GM18517 (cell line): ENCODE measurements around the gene ANKRD60.

Experiments
- ATAC-seq: cut with Tn5 transposase; IDR thresholded peaks from one replicate; pipeline ENCODE4 v1.9.1; 2021; ENCODE audit warnings: mild to moderate bottlenecking, moderate library complexity; ENCODE audit not compliant: unreplicated experiment

The ANKRD60 gene, protein sequence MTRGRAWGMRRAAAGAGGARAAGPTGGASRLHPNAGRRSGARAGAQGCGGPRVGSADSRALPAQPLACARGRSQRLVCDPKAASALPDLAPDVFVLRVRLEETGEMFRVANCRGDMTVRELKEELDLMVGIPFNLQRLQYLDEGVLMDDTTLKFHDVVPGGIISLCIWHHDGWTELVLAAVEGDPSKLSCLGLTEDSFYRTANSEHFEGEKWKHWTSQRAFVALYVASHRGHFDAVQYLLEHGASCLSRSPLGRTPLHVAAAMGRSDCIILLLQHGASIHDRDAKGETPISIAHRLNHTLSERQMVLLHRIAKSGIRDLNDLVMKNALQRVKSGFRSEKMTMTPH

DNA sequence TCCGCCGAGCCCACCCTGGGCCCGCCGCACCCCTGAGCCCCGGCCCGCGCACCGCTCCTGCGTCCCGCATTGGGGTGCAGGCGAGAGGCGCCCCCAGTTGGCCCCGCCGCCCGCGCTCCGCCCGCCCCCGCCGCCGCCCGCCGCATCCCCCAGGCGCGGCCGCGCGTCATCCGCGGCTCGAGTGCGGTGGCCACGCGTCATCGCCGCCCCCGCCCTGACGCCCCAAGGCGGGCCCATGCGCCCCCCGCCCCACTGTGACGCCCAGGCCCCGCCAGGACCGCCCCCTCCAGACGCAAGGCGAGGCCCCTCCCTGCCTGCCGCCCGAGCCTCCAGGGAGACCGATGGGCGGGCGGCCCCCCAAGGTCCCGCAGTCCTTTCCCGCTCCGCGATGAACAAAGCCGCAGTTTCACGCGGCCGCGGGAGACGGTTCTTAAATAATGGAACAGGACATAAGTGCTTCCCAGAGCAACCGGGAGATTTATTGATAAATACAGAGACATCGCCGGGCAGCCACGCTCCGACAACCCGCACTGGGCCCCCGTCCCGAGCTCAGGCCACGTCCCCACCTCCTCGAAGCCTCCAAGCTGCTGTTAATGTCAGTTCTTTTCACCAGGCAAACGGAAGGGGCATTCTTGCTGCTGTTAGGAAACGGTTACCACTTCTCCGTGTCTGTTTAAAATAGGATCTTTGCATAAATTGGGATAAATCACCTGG is at the start of gene ANKRD60:
Gene ANKRD60 (minus strand): TSS at position 170 of the 714 bp plus-strand sequence. CDS start 0 bp downstream, at position 170.
- ATAC-seq = no peak

DNA sequence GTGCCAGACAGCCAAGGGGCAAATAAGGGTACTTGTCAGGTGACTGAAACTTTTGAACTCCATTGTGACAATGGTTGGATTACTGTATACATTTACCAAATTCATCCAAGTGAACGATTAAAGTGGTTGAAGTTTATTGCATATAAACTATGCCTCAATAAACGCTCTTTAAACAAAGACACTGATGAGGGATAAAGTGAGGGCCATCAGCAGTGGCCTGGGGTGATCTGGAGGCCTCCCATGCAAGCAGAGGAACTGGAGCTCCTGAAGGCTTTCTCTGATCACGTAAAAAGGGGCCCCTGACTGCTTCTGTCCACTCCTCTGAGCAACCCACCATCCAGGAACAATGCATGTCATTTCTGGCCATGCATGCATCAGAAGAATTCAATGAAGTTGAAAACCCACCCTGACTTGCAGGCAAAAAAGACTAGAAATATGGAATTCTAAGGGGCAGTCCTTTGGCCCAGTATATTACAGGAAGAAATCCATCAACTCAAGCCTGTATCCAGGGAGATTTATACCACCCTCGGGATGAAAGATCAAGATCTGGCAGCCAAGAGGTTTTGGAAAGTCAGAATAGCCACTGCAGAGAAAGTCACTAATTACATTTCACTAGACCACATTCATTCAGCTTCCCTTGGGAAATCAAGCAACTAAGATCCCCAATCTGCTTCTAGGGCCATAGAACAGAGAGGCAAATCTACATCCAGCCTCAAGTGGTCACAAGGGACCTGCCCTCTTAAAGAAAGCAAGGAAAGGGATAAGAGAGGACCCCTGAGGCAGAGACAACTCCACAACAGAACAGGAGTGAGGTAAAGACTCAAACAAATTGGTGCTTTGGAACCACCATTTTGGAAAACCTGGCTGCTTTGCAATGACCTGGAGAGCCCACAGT is 49.4 kb upstream of the ANKRD60 start:
- ATAC-seq = no peak

DNA sequence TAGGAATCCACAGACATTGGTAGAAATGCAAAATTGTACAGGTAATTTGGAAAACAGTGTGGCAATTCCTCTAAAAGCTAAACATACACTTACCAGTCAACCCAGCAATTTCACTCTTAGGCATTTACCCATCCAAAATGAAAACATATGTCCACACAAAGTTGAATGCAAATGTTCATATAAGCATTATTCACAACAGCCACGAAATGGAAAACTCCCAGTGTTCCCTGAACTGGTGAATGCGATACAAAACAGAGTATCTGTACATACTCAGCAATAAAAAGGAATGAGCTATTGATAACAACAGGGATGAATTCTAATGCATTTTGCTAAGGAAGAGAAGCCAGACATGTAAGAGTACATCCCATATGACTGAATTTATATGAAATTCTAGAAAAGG is 48.7 kb upstream of the ANKRD60 start:
- no peak for ATAC-seq

DNA sequence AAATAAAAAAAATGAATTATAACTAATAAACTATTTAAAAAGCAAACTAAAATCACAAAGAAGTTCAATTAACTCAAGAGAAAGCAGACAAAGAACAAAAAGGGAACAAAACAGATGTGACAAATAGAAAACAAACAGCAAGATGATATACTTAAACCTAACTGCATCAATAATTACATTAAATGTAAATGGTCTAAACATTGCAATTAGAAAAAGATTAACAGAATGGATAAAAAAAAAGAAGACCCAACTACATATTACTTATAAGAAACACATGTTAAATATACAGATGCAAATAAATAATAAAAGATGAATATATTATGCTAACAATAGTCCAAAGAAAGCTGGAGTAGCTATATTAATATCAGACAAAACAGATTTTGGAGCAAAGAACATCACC is 45.9 kb upstream of the ANKRD60 start:
- no peak for ATAC-seq

DNA sequence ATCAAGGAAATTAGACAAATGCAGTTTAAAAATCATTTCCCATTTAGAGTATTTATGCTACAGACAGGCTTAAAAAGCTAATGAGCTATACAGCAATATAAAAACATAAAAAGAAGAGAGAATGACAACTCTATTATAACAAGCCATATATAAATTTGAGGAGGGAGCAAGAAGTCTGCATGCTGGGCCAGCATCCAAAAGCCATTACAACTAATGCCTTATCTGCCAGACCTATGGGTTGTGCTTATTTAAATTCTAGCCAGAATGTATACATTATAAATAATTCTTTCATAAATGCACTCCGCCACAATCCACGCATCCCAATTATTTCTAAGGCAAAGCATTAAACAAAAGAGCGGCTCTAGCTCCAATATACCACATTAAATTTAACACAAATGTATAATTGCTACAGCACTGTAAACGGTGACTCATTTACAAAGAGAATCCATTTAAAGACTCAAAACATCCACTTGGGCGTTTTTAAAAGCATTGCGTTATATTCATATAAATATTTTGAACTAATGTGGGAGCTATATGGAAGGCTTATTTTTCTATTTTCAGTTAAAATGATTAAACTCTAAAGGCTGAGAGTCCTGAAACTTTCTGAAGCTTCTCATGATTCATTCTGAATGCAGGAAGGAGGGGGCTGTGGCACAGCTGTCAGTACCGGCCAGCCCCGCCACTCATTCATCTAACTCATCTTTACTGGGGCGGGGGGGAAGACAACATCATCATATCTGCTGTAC is 43.3 kb upstream of the ANKRD60 start:
- no peak for ATAC-seq

DNA sequence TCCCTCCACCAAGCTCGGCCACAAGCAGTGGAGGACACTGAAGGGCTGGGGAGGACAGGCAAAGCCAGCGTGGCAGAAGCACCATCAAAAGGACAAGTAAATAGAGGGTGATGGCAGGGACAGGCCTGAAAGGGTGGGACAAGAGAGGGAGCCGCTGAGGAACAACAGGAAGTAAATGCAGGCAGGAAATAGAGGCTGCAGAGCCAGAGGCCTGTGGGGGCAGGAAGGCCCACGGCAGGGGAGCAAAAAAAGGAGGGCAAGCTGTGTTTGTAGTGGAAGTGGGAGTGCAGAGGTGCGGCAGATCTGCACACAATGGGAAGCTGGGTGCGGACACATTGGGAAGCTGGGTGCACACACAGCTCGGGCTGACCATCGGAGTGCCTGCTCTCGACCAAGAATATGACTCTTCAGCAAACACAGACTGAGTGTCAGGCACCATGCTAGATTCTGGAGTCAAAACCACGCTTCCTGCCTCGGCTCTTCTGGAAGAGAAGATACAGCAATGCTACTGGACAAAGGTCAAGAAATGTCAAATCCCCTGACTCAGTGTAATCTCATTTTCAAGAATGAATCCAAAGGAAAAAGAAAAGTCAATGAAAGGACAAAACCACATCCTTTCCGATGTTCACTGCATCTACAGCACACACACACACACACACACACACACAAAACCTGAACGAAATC is 40.6 kb upstream of the ANKRD60 start:
- ATAC-seq = no peak

DNA sequence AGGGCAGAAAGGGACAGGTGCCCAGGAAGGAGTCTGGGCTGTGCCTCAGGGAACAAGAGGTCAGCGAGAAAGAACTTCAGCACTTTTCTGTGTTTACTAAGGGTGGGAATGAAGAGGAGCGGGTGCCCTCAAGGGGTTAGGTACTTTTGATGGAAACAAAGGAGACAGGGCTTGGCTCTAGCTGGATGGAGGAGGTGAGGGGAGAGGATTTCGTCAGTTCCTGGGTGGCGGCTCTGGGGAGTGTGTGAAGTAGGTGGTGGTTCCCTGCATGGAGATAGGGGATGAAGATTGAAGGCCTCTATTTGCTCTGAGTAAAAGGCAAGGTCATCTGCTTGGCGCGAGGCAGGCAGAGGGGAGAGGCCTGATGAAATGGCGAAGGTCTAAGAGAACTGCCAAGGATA is 40.0 kb upstream of the ANKRD60 start:
- no peak for ATAC-seq

DNA sequence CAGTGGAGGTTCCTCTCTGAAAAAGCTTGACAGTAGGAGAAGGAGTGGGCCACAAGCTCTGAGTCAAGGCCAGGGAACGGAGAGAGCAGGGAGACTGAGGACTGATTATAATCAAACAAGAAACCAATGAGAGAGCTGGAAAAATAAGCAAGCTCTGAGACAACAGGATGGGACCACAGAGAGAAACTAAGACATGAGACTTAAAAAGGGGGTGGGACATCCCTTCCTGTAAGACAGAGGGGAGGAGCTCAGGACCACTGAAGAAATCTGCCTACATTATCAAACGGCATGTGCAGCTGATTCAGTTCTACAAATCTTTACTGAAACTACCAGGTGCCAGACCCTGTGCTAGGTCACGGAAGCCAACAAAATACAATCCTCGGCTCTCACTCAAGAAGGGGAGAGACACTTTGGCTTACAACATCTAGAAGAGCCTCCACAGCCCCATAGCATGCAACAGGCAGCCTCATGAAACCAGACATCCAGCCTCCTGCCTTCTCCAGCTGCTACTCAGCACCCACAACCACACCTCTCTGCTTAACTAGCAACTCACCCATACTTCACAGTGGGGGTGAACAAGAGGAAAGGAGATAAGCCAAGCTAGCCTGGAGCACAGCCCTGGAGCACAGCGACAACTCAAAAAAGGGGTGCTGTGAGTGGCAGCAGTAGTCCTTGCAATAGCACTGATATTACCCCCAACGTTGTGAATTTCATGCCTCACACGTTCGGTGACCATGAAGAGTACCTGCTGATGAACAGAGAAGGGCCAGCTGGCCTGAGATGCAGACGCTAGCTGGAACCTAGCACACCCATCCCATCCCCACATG is 39.1 kb upstream of the ANKRD60 start:
- ATAC-seq = no peak

DNA sequence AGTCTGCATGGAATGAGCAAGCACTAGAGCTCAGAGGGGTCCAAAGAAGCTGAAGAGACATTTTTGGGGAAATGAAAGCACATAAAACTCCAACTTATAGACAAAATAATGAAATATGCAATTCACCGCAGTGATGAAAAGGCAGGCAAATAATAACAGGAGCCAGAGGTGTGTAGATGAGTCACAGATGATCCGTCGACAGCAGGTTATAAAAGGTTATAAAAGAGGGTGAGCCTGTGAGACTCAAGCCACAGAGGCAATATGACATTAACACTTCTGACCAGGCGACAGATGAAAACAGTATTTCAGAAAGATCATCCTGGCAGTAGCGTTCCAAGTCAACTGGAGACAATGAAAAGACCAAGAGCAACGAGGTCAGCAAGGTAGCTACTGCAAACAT is 35.8 kb upstream of the ANKRD60 start:
- no peak for ATAC-seq

DNA sequence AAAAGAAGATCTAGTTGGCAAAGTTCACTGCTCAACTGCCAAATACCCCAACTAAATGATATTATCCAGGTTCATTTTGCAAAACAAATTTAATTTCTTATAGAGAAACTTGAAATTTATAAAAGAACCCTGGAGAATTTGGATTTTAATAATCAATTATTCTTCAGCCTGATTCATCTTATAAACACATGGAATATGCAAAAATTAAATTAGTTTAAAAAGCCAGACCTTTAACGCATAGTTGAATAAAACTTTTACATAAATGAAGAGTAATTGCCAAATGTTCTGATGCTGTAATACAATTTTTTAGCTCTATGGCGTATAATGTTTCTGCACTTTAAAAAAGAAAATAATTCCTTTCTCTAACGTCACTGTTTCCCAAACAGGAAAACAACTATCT is 33.2 kb upstream of the ANKRD60 start:
- ATAC-seq = no peak

DNA sequence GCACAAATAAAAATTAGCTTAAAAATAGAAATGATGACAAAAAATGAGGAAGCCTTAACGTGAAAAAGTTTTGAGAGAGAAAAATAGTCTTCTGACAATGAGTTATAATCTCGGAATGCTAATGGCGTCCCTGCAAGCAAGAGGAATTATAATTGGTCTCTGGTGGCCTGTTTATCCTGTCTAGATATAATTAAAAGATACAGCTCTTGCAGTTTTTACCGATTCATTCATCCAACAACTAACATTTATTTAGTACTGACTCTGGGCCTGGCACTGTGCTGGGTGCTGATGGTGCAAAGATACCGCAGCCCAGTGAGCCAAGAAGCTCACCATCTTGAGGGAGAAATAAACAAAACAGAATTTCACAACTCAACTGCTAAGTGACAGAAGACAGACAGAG is 31.6 kb upstream of the ANKRD60 start:
- ATAC-seq = no peak

DNA sequence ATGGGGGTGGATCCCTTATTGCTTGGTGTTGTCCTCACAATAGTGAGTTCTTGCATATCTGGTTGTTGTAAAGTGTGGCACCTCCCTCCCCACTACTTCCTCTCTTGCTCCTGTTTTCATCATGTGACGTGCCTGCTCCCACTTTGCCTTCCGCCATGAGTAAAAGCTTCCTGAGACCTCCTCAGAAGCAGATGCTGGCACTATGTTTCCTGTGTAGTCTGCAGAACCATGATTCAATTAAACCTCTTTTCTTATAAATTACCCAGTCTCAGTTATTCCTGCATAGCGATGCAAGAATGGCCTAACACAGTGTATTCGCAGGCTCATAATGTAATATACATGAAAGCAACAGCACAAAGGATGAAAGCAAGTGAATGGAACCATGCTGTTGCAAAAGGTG is 28.4 kb upstream of the ANKRD60 start:
- no peak for ATAC-seq

DNA sequence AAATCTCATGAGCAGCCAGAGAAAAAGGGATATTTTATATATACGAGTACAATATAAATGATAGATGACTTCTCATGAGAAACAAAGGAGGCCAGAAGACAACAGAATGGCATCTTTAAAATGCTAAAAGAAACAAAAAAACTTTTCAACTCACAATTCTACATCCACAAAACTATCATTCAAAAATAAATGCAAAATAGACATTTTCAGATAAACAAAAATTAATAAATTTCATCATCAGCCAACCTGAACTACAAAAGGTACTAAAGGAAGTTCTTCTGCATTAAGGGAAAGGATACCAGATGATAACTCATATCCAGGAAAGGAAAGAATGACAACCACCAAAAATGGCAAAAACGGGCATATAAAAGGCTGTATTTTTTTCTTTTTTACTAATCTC is 27.9 kb upstream of the ANKRD60 start:
- no peak for ATAC-seq

DNA sequence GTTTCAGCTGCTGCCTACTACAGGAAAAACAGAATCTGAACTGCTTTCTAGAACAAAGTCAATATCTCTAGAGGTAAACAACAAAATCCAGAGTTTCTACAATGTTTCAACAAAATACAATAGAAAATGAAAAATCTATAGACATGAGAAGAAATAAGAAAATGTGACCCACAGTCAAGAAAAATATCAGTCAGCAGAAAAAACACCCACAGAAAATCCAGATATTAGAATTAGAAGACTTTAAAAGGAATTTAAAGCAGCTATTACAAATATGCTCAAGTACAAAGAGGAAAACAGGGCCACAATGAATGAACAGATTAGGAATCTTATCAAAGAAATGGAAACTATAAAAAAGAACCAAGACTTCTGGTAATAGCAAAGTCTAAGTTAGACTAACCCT is 26.4 kb upstream of the ANKRD60 start:
- ATAC-seq = no peak

DNA sequence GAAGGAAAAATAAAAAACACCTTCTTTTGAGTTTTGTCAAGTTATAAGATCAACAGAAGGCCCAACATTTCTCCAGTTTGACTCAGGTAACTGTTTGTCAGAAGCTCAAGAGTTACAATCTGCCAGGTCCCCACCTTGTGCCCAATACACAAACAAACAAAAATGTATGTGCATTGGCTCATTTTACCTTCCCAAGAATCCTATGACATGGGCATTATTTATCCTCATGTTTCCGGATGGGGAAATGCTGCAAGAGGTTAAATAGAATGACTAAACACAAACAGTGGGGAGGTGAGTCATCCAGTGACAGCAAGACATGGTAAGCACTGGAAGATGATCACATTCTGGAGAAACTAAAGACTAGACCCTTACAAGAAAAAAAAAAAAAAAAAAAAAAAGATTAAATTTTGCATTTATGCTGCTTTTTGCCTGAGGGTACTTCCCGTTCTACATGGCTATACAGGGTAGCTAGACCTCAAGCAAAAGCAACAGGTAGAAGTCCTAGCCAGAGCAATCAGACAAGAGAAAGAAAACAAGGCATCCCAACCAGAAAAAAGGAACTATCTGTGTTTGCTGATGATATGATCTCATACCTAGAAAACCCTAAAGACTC is 23.6 kb upstream of the ANKRD60 start:
- no peak for ATAC-seq

DNA sequence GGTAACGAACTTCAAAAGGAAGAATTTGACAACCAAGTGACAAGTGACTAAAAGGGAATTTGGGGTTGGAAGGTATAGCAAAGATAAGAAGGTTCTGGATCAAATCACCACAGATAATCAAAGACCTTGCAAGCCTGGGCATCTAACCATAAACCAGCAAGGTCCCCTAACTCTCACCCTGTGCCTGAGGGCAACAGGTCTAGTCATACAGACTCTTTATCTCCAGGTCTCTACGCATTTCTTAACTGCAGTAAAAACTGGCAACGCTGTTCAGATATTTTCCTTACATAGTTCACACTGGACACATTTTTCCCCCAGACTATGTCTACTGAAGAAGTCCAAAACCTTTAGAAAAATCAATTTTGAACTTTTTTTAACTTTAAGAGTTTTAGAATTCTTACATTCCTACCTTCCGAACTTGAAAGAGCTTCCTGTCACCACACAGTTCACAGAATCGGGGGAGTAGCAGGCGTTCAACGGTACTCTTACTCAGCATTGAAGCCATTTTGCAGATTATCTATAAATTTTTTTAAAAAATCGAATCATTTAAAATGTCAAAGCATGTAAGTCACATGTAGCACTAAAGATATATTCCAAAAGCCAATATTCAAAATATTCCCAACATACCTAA is 23.0 kb upstream of the ANKRD60 start:
- no peak for ATAC-seq

DNA sequence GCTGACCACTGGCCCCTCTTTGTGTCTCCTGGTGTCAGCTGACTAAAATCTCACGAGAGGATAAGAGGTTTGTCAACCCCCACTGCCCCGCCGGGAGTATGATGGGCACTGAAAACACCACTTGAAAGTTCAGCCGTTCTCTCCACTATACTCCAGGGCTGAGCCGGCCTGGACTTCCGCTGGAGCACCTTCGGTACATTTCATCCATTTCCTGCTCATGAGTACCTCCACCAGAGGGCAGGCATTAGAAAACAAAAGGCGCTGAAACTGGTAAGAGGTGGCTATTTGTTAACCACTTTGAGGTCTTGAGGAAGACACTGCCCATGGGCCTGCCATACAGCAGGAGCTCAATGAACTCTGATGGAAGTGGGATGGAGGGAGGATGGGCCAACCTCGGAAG is 17.9 kb upstream of the ANKRD60 start:
- no peak for ATAC-seq

DNA sequence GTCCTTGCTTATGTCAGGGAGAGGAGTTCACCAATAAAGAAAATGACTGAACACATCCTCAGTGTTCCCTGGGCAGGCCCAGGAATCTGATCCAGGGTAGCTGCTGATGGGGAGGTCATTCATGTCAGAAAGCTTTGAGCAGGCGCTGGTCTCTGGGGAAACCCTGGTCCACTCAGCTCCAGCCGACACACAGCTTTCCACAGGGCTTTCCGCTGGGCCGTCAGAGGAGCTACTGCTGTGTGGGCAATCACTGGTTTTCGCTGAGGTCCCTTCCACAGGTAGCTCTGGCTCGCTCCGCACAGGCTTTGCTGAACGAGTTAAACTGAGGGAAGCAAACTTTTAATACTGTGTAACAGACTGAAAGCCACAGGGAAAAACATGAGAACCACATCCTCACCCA is 17.5 kb upstream of the ANKRD60 start:
- no peak for ATAC-seq
